CD14-positive monocyte (primary cell): ENCODE results near the gene DMRTA2. TPM values are rescaled to one million over a fixed set of nuclear protein-coding genes. Genes with fewer than 3 reads are reported as not detected.

ENCODE experiments used
- DNase-seq, 3 donors: peaks; one replicate each; pipeline ENCODE4 v3.0.0-alpha.2; 2011 to 2022
- H2AFZ ChIP-seq: 2 replicates; pipeline ENCODE4 v1.6.0; 2012; ENCODE audit warnings: mild to moderate bottlenecking, low read depth, low read length, inconsistent platforms; ENCODE audit not compliant: insufficient read depth, poor library complexity, severe bottlenecking
- H3K27ac ChIP-seq, 2 donors: 1 replicate in 1 of 2; 2 replicates in 1 of 2; pipeline ENCODE4 v1.5.1; 2012 to 2013; ENCODE audit warnings: low read length in 2 of 2, control low read depth in 1 of 2, inconsistent platforms in 1 of 2, low read depth in 1 of 2, mild to moderate bottlenecking in 1 of 2
- H3K27me3 ChIP-seq, 2 donors: one replicate each; pipeline versions ENCODE4 v1.6.0 to v1.6.1; 2011 to 2013; ENCODE audit warnings: low read length in 2 of 2; ENCODE audit not compliant: control insufficient read depth in 2 of 2, insufficient read depth in 2 of 2
- H3K36me3 ChIP-seq, 2 donors: replicated peaks in 1 of 2; 1 replicate in 1 of 2; 2 replicates in 1 of 2; pipeline versions ENCODE4 v1.5.1 to v1.6.1; 2012 to 2013; ENCODE audit warnings: low read length in 2 of 2, control low read depth in 1 of 2, inconsistent platforms in 1 of 2, mild to moderate bottlenecking in 1 of 2; ENCODE audit not compliant: insufficient read depth in 2 of 2, control insufficient read depth in 1 of 2
- H3K4me1 ChIP-seq, 2 donors: 1 replicate in 1 of 2; 2 replicates in 1 of 2; pipeline versions ENCODE4 v1.5.1 to v1.6.1; 2012 to 2013; ENCODE audit warnings: low read length in 2 of 2, control low read depth in 1 of 2, inconsistent platforms in 1 of 2, mild to moderate bottlenecking in 1 of 2, moderate library complexity in 1 of 2; ENCODE audit not compliant: insufficient read depth in 2 of 2, control insufficient read depth in 1 of 2
- H3K4me2 ChIP-seq: replicated peaks from 2 replicates; pipeline ENCODE3; 2012; ENCODE audit warnings: low read length, moderate library complexity, mild to moderate bottlenecking; ENCODE audit not compliant: poor library complexity, severe bottlenecking; ENCODE audit errors: extremely low read depth
- H3K4me3 ChIP-seq, 3 experiments: fragments of 200-600 bp in 1 of 3; sonication (generic) in 1 of 3; replicated peaks in 1 of 3; 1 replicate in 2 of 3; 2 replicates in 1 of 3; pipeline ENCODE4 v1.5.1; 2011 to 2013; ENCODE audit warnings: low read length in 3 of 3, mild to moderate bottlenecking in 3 of 3, control low read depth in 2 of 3, low read depth in 2 of 3, inconsistent platforms in 1 of 3, moderate library complexity in 1 of 3
- H3K79me2 ChIP-seq: 2 replicates; pipeline ENCODE4 v1.6.0; 2012; ENCODE audit warnings: mild to moderate bottlenecking, control low read depth, inconsistent platforms, low read length, moderate library complexity; ENCODE audit not compliant: insufficient read depth
- H3K9ac ChIP-seq: 2 replicates; pipeline ENCODE4 v1.6.0; 2017; ENCODE audit warnings: low read length, mild to moderate bottlenecking; ENCODE audit not compliant: insufficient read depth, poor library complexity, severe bottlenecking
- H3K9me3 ChIP-seq, 2 donors: replicated peaks in 1 of 2; 1 replicate in 1 of 2; 2 replicates in 1 of 2; pipeline versions ENCODE4 v1.5.1 to v1.6.1; 2012 to 2013; ENCODE audit warnings: low read length in 2 of 2, control low read depth in 1 of 2; ENCODE audit not compliant: control insufficient read depth in 1 of 2, insufficient read depth in 1 of 2
- H4K20me1 ChIP-seq: 2 replicates; pipeline ENCODE4 v1.6.0; 2012; ENCODE audit warnings: mild to moderate bottlenecking, low read length, control low read depth, moderate library complexity; ENCODE audit not compliant: insufficient read depth
- H3K27ac Mint-ChIP-seq, 7 donors: one replicate each; pipeline ENCODE4 v1.8.0; 2020; ENCODE audit warnings: mild to moderate bottlenecking in 7 of 7, mixed read lengths in 7 of 7, moderate library complexity in 6 of 7, inconsistent platforms in 2 of 7
- H3K27me3 Mint-ChIP-seq, 3 donors: one replicate each; pipeline ENCODE4 v1.8.0; 2021 to 2022; ENCODE audit warnings: low read depth in 3 of 3, mild to moderate bottlenecking in 3 of 3, mixed read lengths in 3 of 3, moderate library complexity in 3 of 3, inconsistent platforms in 1 of 3
- H3K36me3 Mint-ChIP-seq, 2 donors: one replicate each; pipeline ENCODE4 v1.8.0; 2020; ENCODE audit warnings: mixed read lengths in 2 of 2, inconsistent platforms in 1 of 2, mild to moderate bottlenecking in 1 of 2
- H3K4me1 Mint-ChIP-seq: one replicate; pipeline ENCODE4 v1.8.0; 2020; ENCODE audit warnings: mild to moderate bottlenecking, mixed read lengths
- H3K4me3 Mint-ChIP-seq, 2 donors: one replicate each; pipeline ENCODE4 v1.8.0; 2020; ENCODE audit warnings: mild to moderate bottlenecking in 2 of 2, mixed read lengths in 2 of 2, moderate library complexity in 1 of 2
- H3K9me3 Mint-ChIP-seq, 7 donors: one replicate each; pipeline ENCODE4 v1.8.0; 2020 to 2022; ENCODE audit warnings: mixed read lengths in 7 of 7, mild to moderate bottlenecking in 6 of 7, moderate library complexity in 6 of 7, inconsistent platforms in 2 of 7
- WGBS: methylation state at CpG from one replicate; pipeline ENCODE4 v1.1.5; 2013; ENCODE audit warnings: missing lambda C conversion rate; ENCODE audit not compliant: insufficient coverage; 5-methylcytosine and 5-hydroxymethylcytosine counted together
- intact Hi-C, 2 donors: fragments of 100-400 bp; cut with micrococcal nuclease; formaldehyde crosslinking; loops; one replicate each; pipeline versions ENCODE4 v1.15.0 to v1.15.1; 2023
- polyA plus RNA-seq, 3 donors: library from polyadenylated mRNA; depleted of rRNA in 1 of 3; unstranded in 2 of 3; stranded (reverse) in 1 of 3; fragments of 300-500 nt in 2 of 3; fragments of >200 nt in 1 of 3; fragmentation: Illumina TruSeq in 2 of 3; gene quantifications; 1 replicate in 2 of 3; 2 replicates in 1 of 3; pipeline ENCODE4 v1.2.3, GENCODE V29; 2012 to 2021
- TF ChIP-seq, protein P1 (sequence below): fragments of 200-600 bp; IDR thresholded peaks from one replicate; pipeline ENCODE4 v1.8.0; 2022; ENCODE audit warnings: antibody characterized with exemption, mild to moderate bottlenecking

The DMRTA2 gene
- polyA plus RNA-seq, 3 donors: not detected

GRCh38 chr1:50421768-50422674 is 1.2 kb downstream of the DMRTA2 start:
- Mint-ChIP-seq H3K36me3 (peaks cover 7% of the 10 kb centered on the region in 2 donors), H3K4me1 (peaks cover 49% of the 10 kb centered on the region), H3K4me3 (peak overlapping the region in 1 of 2 donors; percentile 96), H3K9me3 (peaks cover 0 to 32% (median 20%) of the 10 kb centered on the region in 7 donors), H3K27me3 (peaks cover 89 to 97% (median 93%) of the 10 kb centered on the region in 3 donors), H3K27ac (no peak overlapping the region)
- Histone ChIP-seq H3K36me3 (no peaks in the 10 kb centered on the region), H3K4me1 (peaks cover 19 to 29% of the 10 kb centered on the region in 2 donors), H3K27ac (no peak overlapping the region), H3K4me3 (no peak overlapping the region), H4K20me1 (no peaks in the 10 kb centered on the region), H3K9ac (no peak overlapping the region), H3K4me2 (no peak overlapping the region), H3K27me3 (peaks cover 88 to 95% of the 10 kb centered on the region in 2 donors), H3K9me3 (peaks cover 0 to 63% of the 10 kb centered on the region in 2 donors), H2AFZ (no peak overlapping the region), H3K79me2 (no peaks in the 10 kb centered on the region)
- TF ChIP-seq, protein P1, sequence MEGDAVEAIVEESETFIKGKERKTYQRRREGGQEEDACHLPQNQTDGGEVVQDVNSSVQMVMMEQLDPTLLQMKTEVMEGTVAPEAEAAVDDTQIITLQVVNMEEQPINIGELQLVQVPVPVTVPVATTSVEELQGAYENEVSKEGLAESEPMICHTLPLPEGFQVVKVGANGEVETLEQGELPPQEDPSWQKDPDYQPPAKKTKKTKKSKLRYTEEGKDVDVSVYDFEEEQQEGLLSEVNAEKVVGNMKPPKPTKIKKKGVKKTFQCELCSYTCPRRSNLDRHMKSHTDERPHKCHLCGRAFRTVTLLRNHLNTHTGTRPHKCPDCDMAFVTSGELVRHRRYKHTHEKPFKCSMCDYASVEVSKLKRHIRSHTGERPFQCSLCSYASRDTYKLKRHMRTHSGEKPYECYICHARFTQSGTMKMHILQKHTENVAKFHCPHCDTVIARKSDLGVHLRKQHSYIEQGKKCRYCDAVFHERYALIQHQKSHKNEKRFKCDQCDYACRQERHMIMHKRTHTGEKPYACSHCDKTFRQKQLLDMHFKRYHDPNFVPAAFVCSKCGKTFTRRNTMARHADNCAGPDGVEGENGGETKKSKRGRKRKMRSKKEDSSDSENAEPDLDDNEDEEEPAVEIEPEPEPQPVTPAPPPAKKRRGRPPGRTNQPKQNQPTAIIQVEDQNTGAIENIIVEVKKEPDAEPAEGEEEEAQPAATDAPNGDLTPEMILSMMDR: no peak
- DNase-seq: no peak
- WGBS: 22% methylated on average over 26 of the region's 27 CpGs
- intact Hi-C loops: no loop called here

DNA sequence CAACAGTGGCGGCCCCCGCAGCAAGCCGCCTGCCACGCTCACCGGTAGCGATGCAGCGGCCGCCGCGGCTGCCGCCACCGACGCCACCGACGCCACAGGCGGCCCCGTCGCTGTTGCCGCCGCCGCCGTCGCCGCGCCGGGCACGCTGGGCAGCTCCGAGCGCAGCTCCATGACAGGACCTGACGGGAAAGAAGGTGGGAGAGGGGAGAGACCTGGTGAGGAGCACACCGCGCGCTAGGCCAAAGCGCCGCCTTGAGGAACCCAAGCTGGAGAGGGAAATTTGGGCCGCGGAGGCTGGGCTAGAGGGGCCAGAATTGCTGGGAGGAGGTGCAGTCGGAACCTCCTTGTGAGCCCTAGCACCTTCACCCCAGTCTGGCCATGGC is 1.9 kb downstream of the DMRTA2 start:
- Histone ChIP-seq H3K27ac (no peak overlapping the region), H2AFZ (no peak overlapping the region), H3K4me3 (no peak overlapping the region), H3K79me2 (no peaks in the 10 kb centered on the region), H3K9me3 (peaks cover 0 to 67% of the 10 kb centered on the region in 2 donors), H3K4me1 (peaks cover 19 to 29% of the 10 kb centered on the region in 2 donors), H4K20me1 (no peaks in the 10 kb centered on the region), H3K36me3 (no peaks in the 10 kb centered on the region), H3K9ac (no peak overlapping the region), H3K4me2 (peak overlapping the region; percentile 15), H3K27me3 (peaks cover 87 to 95% of the 10 kb centered on the region in 2 donors)
- Mint-ChIP-seq H3K36me3 (peaks cover 7% of the 10 kb centered on the region in 2 donors), H3K4me3 (peak overlapping the region in 1 of 2 donors; percentile 96), H3K9me3 (peaks cover 0 to 35% (median 20%) of the 10 kb centered on the region in 7 donors), H3K27me3 (peaks cover 91 to 97% (median 93%) of the 10 kb centered on the region in 3 donors), H3K4me1 (peaks cover 54% of the 10 kb centered on the region), H3K27ac (no peak overlapping the region)
- WGBS: 6% methylated on average over 38 of the region's 38 CpGs
- DNase-seq: no peak
- TF ChIP-seq, protein P1: no peak
- intact Hi-C loops: no loop called here
